Stomach (tissue), 4 donors: ENCODE data around the gene C14orf180.

Experiments used
- EP300 ChIP-seq: sonication (generic); formaldehyde crosslinking; IDR thresholded peaks from one replicate; pipeline ENCODE4 v1.6.1; 2017; ENCODE audit warnings: antibody characterized with exemption
- POLR2A ChIP-seq, 4 donors: fragments of 450-650 bp; IDR thresholded peaks; one replicate each; pipeline ENCODE4 v1.6.1; 2016; ENCODE audit warnings: antibody characterized with exemption in 4 of 4, control low read depth in 2 of 4, mild to moderate bottlenecking in 1 of 4, moderate library complexity in 1 of 4
- POLR2AphosphoS5 ChIP-seq, 3 donors: sonication (generic); formaldehyde crosslinking; IDR thresholded peaks; one replicate each; pipeline ENCODE4 v1.6.1; 2016; ENCODE audit warnings: antibody characterized with exemption in 3 of 3
- TF ChIP-seq, protein P1 (sequence below), 7 experiments: fragments of 450-650 bp in 4 of 7; fragments of 200-600 bp in 3 of 7; sonication (generic) in 3 of 7; IDR thresholded peaks; one replicate each; pipeline ENCODE4 v1.5.1; 2016 to 2019; ENCODE audit warnings: antibody characterized with exemption in 7 of 7, control low read depth in 2 of 7, mild to moderate bottlenecking in 1 of 7

DNA sequence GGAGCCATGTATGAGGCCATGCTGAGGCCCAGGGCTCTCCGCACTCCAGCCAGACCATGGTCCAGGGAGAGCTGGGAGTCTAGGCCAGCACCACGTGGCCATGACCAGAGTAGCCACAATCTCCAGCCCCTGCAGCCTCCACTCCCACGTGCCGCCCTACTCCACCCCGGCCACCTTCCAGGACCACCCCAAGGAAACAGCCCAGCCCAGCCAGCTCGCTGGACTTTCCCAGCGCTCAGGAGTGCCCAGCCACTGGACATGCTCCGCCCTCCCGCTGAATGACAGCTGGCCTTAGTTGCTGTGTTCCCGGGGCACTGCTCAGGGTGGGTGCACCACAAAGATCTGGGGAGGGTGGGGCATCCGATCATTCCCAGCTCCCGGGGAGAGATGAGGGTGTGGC lies 2.1 kb upstream of the C14orf180 start:
- TF ChIP-seq, protein P1, sequence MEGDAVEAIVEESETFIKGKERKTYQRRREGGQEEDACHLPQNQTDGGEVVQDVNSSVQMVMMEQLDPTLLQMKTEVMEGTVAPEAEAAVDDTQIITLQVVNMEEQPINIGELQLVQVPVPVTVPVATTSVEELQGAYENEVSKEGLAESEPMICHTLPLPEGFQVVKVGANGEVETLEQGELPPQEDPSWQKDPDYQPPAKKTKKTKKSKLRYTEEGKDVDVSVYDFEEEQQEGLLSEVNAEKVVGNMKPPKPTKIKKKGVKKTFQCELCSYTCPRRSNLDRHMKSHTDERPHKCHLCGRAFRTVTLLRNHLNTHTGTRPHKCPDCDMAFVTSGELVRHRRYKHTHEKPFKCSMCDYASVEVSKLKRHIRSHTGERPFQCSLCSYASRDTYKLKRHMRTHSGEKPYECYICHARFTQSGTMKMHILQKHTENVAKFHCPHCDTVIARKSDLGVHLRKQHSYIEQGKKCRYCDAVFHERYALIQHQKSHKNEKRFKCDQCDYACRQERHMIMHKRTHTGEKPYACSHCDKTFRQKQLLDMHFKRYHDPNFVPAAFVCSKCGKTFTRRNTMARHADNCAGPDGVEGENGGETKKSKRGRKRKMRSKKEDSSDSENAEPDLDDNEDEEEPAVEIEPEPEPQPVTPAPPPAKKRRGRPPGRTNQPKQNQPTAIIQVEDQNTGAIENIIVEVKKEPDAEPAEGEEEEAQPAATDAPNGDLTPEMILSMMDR (IDR thresholded peaks at IDR 0.05): no peak
- TF ChIP-seq EP300: no peak
- TF ChIP-seq POLR2A (IDR thresholded peaks at IDR 0.05): no peak
- TF ChIP-seq POLR2AphosphoS5 (IDR thresholded peaks at IDR 0.05): no peak
